Stomach (tissue), 19 donors: ENCODE results near the gene TBC1D1. TPM values are rescaled to one million over a fixed set of nuclear protein-coding genes. Genes with fewer than 3 reads are reported as not detected.

Experiments
- DNase-seq, 2 donors: peaks; one replicate each; pipeline versions ENCODE4 v3.0.0 to v3.0.0-alpha.2; 2013 to 2019
- H3K27ac ChIP-seq, 5 donors: fragments of 200-600 bp in 4 of 5; sonication (generic) in 4 of 5; one replicate each; pipeline ENCODE4 v1.5.1; 2013 to 2019; ENCODE audit warnings: mild to moderate bottlenecking in 1 of 5, moderate library complexity in 1 of 5
- H3K27me3 ChIP-seq, 3 donors: fragments of 200-600 bp; sonication (generic); one replicate each; pipeline ENCODE4 v1.5.1; 2017 to 2019; ENCODE audit warnings: mixed run types in 1 of 3
- H3K36me3 ChIP-seq, 4 donors: fragments of 200-600 bp; sonication (generic); 1 replicate in 3 of 4; 2 replicates in 1 of 4; pipeline ENCODE4 v1.5.1; 2016 to 2019
- H3K4me1 ChIP-seq, 4 donors: fragments of 200-600 bp; sonication (generic); one replicate each; pipeline ENCODE4 v1.5.1; 2016 to 2019
- H3K4me3 ChIP-seq, 4 donors: fragments of 200-600 bp; sonication (generic) in 3 of 4; one replicate each; pipeline ENCODE4 v1.5.1; 2016 to 2019; ENCODE audit warnings: mild to moderate bottlenecking in 1 of 4
- H3K9me3 ChIP-seq, 4 donors: fragments of 200-600 bp; sonication (generic); one replicate each; pipeline ENCODE4 v1.5.1; 2016 to 2019
- EP300 ChIP-seq: sonication (generic); formaldehyde crosslinking; IDR thresholded peaks from one replicate; pipeline ENCODE4 v1.6.1; 2017; ENCODE audit warnings: antibody characterized with exemption
- POLR2A ChIP-seq, 4 donors: fragments of 450-650 bp; IDR thresholded peaks; one replicate each; pipeline ENCODE4 v1.6.1; 2016; ENCODE audit warnings: antibody characterized with exemption in 4 of 4, control low read depth in 2 of 4, mild to moderate bottlenecking in 1 of 4, moderate library complexity in 1 of 4
- POLR2AphosphoS5 ChIP-seq, 3 donors: sonication (generic); formaldehyde crosslinking; IDR thresholded peaks; one replicate each; pipeline ENCODE4 v1.6.1; 2016; ENCODE audit warnings: antibody characterized with exemption in 3 of 3
- WGBS, 5 donors: extraction: QIAGEN DNeasy Blood & Tissue Kit in 3 of 5; methylation state at CpG; one replicate each; pipeline versions ENCODE4 v1.1.5 to v1.1.7; 2013 to 2018; 5-methylcytosine and 5-hydroxymethylcytosine counted together
- intact Hi-C: fragments of 100-400 bp; cut with DNase I; formaldehyde crosslinking; loops from one replicate; pipeline ENCODE4 v1.15.1; 2023; ENCODE audit warnings: low total_unique reads
- long read RNA-seq, 10 donors: transcript quantifications; one replicate each; lab custom pipeline, GENCODE V29; 2026
- polyA plus RNA-seq, 3 donors: library from polyadenylated mRNA; stranded (reverse); fragments of 200-250 nt; gene quantifications; one replicate each; pipeline ENCODE4 v1.2.3, GENCODE V29; 2013
- total RNA-seq, 5 donors: library from RNA; depleted of rRNA; stranded (reverse); fragments of >200 nt; gene quantifications; one replicate each; pipeline versions ENCODE4 v1.1.0 to v1.2.3, GENCODE V29; 2014 to 2016
- TF ChIP-seq, protein P1 (sequence below), 7 experiments: fragments of 450-650 bp in 4 of 7; fragments of 200-600 bp in 3 of 7; sonication (generic) in 3 of 7; IDR thresholded peaks; one replicate each; pipeline ENCODE4 v1.5.1; 2016 to 2019; ENCODE audit warnings: antibody characterized with exemption in 7 of 7, control low read depth in 2 of 7, mild to moderate bottlenecking in 1 of 7
- donor health status: healthy with polysubstance abuse.
- donor health status: Bipolar disorder and iron deficiency.
- donor health status: healthy.

The TBC1D1 gene, protein sequence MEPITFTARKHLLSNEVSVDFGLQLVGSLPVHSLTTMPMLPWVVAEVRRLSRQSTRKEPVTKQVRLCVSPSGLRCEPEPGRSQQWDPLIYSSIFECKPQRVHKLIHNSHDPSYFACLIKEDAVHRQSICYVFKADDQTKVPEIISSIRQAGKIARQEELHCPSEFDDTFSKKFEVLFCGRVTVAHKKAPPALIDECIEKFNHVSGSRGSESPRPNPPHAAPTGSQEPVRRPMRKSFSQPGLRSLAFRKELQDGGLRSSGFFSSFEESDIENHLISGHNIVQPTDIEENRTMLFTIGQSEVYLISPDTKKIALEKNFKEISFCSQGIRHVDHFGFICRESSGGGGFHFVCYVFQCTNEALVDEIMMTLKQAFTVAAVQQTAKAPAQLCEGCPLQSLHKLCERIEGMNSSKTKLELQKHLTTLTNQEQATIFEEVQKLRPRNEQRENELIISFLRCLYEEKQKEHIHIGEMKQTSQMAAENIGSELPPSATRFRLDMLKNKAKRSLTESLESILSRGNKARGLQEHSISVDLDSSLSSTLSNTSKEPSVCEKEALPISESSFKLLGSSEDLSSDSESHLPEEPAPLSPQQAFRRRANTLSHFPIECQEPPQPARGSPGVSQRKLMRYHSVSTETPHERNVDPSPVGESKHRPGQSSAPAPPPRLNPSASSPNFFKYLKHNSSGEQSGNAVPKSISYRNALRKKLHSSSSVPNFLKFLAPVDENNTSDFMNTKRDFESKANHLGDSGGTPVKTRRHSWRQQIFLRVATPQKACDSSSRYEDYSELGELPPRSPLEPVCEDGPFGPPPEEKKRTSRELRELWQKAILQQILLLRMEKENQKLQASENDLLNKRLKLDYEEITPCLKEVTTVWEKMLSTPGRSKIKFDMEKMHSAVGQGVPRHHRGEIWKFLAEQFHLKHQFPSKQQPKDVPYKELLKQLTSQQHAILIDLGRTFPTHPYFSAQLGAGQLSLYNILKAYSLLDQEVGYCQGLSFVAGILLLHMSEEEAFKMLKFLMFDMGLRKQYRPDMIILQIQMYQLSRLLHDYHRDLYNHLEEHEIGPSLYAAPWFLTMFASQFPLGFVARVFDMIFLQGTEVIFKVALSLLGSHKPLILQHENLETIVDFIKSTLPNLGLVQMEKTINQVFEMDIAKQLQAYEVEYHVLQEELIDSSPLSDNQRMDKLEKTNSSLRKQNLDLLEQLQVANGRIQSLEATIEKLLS (N-terminal part only)
- total RNA-seq (100 to 1,000 TPM in 3 of 5 donors, 10 to 100 TPM in 2; 42.6 to 165 (median 108) TPM), polyA plus RNA-seq (10 to 100 TPM; 18.8 to 32.7 (median 32.1) TPM)
- long read RNA-seq, donor 1, full-length matches to known transcripts, result 2 of 8 reads
- long read RNA-seq, donor 1, partial matches to known transcripts, result 6 of 8 reads
- long read RNA-seq, donor 1, other reads (novel, unspliced or antisense), result 0 of 8 reads
- long read RNA-seq, donor 2, partial matches to known transcripts, result 0 of 6 reads
- long read RNA-seq, donor 2, other reads (novel, unspliced or antisense), result 0 of 6 reads
- long read RNA-seq, donor 3, partial matches to known transcripts, result 0 of 3 reads
- long read RNA-seq, donor 3, other reads (novel, unspliced or antisense), result 0 of 3 reads
- long read RNA-seq, donor 4, result 0 reads
- long read RNA-seq, donor 5, partial matches to known transcripts, result 0 of 3 reads
- long read RNA-seq, donor 5, other reads (novel, unspliced or antisense), result 0 of 3 reads
- long read RNA-seq, donor 6, result 0 reads
- long read RNA-seq, donor 7, partial matches to known transcripts, result 5 of 8 reads
- long read RNA-seq, donor 7, other reads (novel, unspliced or antisense), result 0 of 8 reads
- long read RNA-seq, donor 8, partial matches to known transcripts, result 0 of 2 reads
- long read RNA-seq, donor 8, other reads (novel, unspliced or antisense), result 0 of 2 reads
- long read RNA-seq, donor 9, partial matches to known transcripts, result 15 of 16 reads
- long read RNA-seq, donor 9, other reads (novel, unspliced or antisense), result 0 of 16 reads
- long read RNA-seq, donor 10, result 0 reads

DNA sequence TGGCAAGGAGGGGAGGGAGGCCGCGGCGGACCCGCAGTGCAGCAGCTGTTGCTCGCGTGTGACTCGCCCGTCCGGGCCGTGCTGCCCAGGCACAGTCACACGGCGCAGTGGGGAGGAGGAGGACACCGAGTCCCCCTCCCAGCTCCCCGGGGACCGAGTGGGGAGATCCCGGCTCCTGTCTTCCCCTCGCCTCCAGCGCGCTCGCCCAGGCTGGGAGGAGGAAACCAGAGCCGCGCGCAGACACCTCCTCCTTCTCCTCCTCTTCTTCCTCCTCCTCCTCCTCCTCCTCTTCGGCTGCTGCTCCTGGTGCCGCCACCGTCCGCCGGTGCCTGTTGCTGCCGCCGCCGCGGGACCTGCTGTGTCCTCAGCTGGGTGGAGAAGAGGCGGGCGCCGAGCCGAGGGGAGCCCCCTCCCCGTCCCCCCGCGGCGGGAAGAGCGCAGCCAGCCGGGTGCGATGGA lies at the start of gene TBC1D1:
Gene TBC1D1, plus strand, starts transcription at position 284 of the 459 bp plus-strand sequence. CDS start 11,012 bp downstream, outside the sequence.
- no peaks in the 10 kb centered on the region for H3K9me3 ChIP-seq
- DNase-seq, result peak; percentile 34 to 72
- H3K36me3 ChIP-seq, result no peaks in the 10 kb centered on the region
- H3K4me3 ChIP-seq, result peak within 1 kb of the TSS; percentile 76 to 94 (median 90)
- peak within 1 kb of the TSS; percentile 68 to 97 (median 85) for H3K27ac ChIP-seq
- 0 to 1% (median 0%) methylated on average over 24 to 43 of the region's 43 CpGs for WGBS, 5 donors
- intact Hi-C loops, result no loop called here
- H3K27me3 ChIP-seq, result peaks cover 0 to 44% (median 9%) of the 10 kb centered on the region in 3 donors
- no peak for TF ChIP-seq POLR2A (IDR thresholded peaks at IDR 0.05)
- TF ChIP-seq EP300, result no peak
- TF ChIP-seq, protein P1, sequence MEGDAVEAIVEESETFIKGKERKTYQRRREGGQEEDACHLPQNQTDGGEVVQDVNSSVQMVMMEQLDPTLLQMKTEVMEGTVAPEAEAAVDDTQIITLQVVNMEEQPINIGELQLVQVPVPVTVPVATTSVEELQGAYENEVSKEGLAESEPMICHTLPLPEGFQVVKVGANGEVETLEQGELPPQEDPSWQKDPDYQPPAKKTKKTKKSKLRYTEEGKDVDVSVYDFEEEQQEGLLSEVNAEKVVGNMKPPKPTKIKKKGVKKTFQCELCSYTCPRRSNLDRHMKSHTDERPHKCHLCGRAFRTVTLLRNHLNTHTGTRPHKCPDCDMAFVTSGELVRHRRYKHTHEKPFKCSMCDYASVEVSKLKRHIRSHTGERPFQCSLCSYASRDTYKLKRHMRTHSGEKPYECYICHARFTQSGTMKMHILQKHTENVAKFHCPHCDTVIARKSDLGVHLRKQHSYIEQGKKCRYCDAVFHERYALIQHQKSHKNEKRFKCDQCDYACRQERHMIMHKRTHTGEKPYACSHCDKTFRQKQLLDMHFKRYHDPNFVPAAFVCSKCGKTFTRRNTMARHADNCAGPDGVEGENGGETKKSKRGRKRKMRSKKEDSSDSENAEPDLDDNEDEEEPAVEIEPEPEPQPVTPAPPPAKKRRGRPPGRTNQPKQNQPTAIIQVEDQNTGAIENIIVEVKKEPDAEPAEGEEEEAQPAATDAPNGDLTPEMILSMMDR (IDR thresholded peaks at IDR 0.05), result no peak
- no peak for TF ChIP-seq POLR2AphosphoS5 (IDR thresholded peaks at IDR 0.05)
- H3K4me1 ChIP-seq, result peaks cover 14 to 48% (median 28%) of the 10 kb centered on the region in 4 donors

DNA sequence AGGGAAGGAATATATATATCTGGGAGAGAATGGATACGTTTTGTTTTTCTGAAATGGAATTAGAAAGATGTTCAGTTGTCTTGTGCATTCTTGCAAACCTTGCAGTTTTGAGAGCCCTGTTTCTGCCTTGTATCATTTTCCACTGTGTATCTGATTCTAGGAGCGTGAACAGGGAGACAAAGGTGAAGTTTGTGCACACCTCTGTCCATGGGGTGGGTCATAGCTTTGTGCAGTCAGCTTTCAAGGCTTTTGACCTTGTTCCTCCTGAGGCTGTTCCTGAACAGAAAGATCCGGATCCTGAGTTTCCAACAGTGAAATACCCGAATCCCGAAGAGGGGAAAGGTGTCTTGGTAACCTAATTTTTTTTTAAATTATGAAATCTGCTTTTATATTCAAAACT lies 46.7 kb upstream of the TBC1D1 start:
- WGBS, 5 donors, result 92 to 98% (median 97%) methylated on average over 5 of the region's 5 CpGs
- TF ChIP-seq EP300, result no peak
- TF ChIP-seq POLR2A (IDR thresholded peaks at IDR 0.05), result no peak
- TF ChIP-seq, protein P1 (IDR thresholded peaks at IDR 0.05), result no peak
- TF ChIP-seq POLR2AphosphoS5 (IDR thresholded peaks at IDR 0.05), result no peak
- no peaks in the 10 kb centered on the region for H3K4me1 ChIP-seq

DNA sequence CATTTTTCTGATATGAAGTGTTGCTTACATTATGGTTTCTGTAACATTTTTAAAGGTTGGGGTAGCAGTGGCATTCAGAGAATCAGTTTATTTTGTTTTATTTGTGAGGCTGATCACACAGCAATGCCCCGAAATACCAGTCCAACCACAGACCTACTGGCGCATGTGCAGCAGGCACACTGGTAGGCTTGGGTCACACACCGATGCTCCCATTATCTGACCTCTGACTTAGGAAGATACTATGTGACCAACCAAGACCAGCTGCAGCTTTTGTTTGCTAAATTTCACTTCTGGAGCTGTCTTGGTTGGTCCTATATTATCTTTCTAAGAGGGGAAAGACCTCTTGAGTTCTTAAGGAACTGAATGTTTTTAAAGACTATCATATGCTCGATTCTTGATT lies 45.7 kb upstream of the TBC1D1 start:
- Histone ChIP-seq H3K27ac (no peak overlapping the region), H3K4me1 (no peaks in the 10 kb centered on the region), H3K9me3 (no peaks in the 10 kb centered on the region), H3K36me3 (peaks cover 41 to 88% (median 83%) of the 10 kb centered on the region in 4 donors), H3K27me3 (no peaks in the 10 kb centered on the region), H3K4me3 (no peak overlapping the region)
- intact Hi-C loops, result no loop called here
- 91 to 97% (median 96%) methylated on average over 4 of the region's 4 CpGs for WGBS, 5 donors
- TF ChIP-seq, protein P1 (IDR thresholded peaks at IDR 0.05), result no peak
- no peak for TF ChIP-seq EP300
- no peak for TF ChIP-seq POLR2A (IDR thresholded peaks at IDR 0.05)
- no peak for TF ChIP-seq POLR2AphosphoS5 (IDR thresholded peaks at IDR 0.05)
- DNase-seq, result no peak

More for the DNA sequence above, 46.7 kb upstream of the TBC1D1 start:
- Histone ChIP-seq H3K9me3 (no peaks in the 10 kb centered on the region), H3K27me3 (no peaks in the 10 kb centered on the region), H3K4me3 (no peak overlapping the region), H3K36me3 (peaks cover 40 to 88% (median 83%) of the 10 kb centered on the region in 4 donors), H3K27ac (no peak overlapping the region)
- intact Hi-C loops, result no loop called here
- DNase-seq, result no peak
